Natural killer cell (primary cell): ENCODE measurements around the gene MIOX. TPM values are rescaled to one million over a fixed set of nuclear protein-coding genes. Genes with fewer than 3 reads are reported as not detected.

Experiments used
- ATAC-seq, 3 donors: fragments of 150-1000 bp in 2 of 3; fragments of 200-7000 bp in 1 of 3; cut with Tn5 transposase; 1 replicate in 1 of 3; 2 replicates in 2 of 3; pipeline ENCODE4 v1.10.0; 2021; ENCODE audit warnings: mild to moderate bottlenecking in 2 of 3, moderate library complexity in 2 of 3
- DNase-seq, 2 donors: peaks; one replicate each; pipeline versions ENCODE4 v3.0.0 to v3.0.0-alpha.2; 2013 to 2021; ENCODE audit warnings: mixed read lengths in 1 of 2
- H3K27ac ChIP-seq: one replicate; pipeline ENCODE4 v1.5.1; 2013; ENCODE audit warnings: mild to moderate bottlenecking, low read length
- H3K27me3 ChIP-seq: one replicate; pipeline ENCODE4 v1.6.1; 2013; ENCODE audit warnings: low read length; ENCODE audit not compliant: control insufficient read depth, insufficient read depth
- H3K36me3 ChIP-seq: one replicate; pipeline ENCODE4 v1.6.1; 2013; ENCODE audit warnings: low read length; ENCODE audit not compliant: control insufficient read depth, insufficient read depth
- H3K4me1 ChIP-seq: one replicate; pipeline ENCODE4 v1.6.1; 2013; ENCODE audit warnings: low read length; ENCODE audit not compliant: control insufficient read depth, insufficient read depth
- H3K4me3 ChIP-seq: one replicate; pipeline ENCODE4 v1.5.1; 2013; ENCODE audit warnings: low read length
- H3K9me3 ChIP-seq: one replicate; pipeline ENCODE4 v1.6.1; 2013; ENCODE audit warnings: low read length; ENCODE audit not compliant: control insufficient read depth, insufficient read depth
- H3K27ac Mint-ChIP-seq, 2 donors: one replicate each; pipeline ENCODE4 v1.8.0; 2022; ENCODE audit warnings: mild to moderate bottlenecking in 2 of 2, mixed read lengths in 2 of 2, moderate library complexity in 1 of 2
- H3K27me3 Mint-ChIP-seq, 2 donors: one replicate each; pipeline ENCODE4 v1.8.0; 2022; ENCODE audit warnings: low read depth in 2 of 2, mixed read lengths in 2 of 2
- H3K36me3 Mint-ChIP-seq: one replicate; pipeline ENCODE4 v1.8.0; 2022; ENCODE audit warnings: mixed read lengths
- H3K4me1 Mint-ChIP-seq, 2 donors: one replicate each; pipeline ENCODE4 v1.8.0; 2022; ENCODE audit warnings: mixed read lengths in 2 of 2
- H3K4me3 Mint-ChIP-seq: one replicate; pipeline ENCODE4 v1.8.0; 2022; ENCODE audit warnings: mild to moderate bottlenecking, moderate library complexity, mixed read lengths
- H3K9me3 Mint-ChIP-seq, 2 donors: one replicate each; pipeline ENCODE4 v1.8.0; 2022; ENCODE audit warnings: mixed read lengths in 2 of 2
- WGBS: methylation state at CpG from one replicate; pipeline ENCODE4 v1.1.7; 2013; ENCODE audit warnings: missing lambda C conversion rate; ENCODE audit not compliant: insufficient coverage; 5-methylcytosine and 5-hydroxymethylcytosine counted together
- intact Hi-C: fragments of 100-400 bp; cut with micrococcal nuclease; formaldehyde crosslinking; loops from one replicate; pipeline ENCODE4 v1.14.2; 2022
- total RNA-seq, 4 donors: library from RNA; stranded (reverse); fragments of 120-200 nt in 1 of 4; gene quantifications; one replicate each; pipeline versions ENCODE4 v1.2.3 to v1.2.4, GENCODE V29; 2013 to 2022
- TF ChIP-seq, protein P1 (sequence below): fragments of 200-600 bp; IDR thresholded peaks from one replicate; pipeline ENCODE4 v1.8.0; 2022; ENCODE audit warnings: antibody characterized with exemption

Gene MIOX
- total RNA-seq, 3 donors from 2014 or later (not counting 1 experiment from before 2014, with no cell fraction given), result 0.23 TPM; not detected in 2

DNA sequence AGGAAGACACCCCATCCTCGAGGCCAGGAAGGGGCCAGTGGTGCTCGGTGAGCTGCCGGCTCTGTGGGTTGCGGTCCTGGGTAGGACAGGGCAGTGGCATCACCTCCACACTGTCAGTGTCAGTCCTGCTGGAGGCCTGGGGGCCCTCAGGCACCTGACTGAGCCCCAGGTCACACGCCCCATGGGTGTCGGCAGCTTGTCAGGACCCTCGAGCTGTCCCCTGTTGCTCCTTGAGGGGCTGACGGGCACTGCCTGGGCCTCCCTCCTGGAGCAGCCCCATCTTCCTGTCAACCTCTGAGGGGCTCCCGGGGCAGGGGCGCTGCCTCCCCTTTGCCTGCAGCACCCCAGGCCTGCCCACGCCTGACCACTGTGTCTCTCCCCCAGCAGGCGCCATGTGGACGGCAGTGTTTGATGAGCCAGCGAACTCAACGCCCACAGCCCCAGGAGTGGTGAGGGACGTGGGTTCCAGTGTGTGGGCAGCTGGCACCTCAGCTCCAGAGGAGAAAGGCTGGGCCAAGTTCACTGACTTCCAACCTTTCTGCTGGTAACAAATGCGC is 47.3 kb upstream of the MIOX start:
- no peaks in the 10 kb centered on the region for H3K9me3 Mint-ChIP-seq
- peaks cover 50% of the 10 kb centered on the region for H3K36me3 ChIP-seq

DNA sequence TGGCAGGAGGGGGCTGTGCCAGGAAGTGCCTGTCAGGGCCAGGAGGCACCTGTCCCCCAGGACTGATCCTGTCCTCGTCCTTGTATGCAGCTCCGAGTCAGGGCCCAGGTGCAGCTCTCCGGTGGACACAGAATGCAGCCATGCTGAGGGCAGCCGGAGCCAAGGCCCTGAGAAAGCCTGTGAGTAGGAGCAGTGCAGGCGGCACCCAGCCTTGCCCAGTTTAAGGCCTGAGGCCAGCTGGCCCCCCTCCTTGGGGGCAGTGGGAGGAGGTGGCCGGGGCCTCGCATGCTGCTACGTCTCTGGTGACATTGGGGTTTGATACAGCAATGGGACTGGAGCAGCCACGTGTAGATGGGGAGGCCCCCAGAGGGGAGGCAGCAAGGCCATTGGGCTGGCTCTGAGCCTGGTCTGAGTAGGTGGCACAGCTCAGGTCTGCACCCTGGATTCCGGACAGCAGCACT is 46.8 kb upstream of the MIOX start:
- H3K27me3 Mint-ChIP-seq, result no peaks in the 10 kb centered on the region
- Histone ChIP-seq H3K27ac (no peak overlapping the region), H3K4me1 (peaks cover 19% of the 10 kb centered on the region), H3K36me3 (peaks cover 47% of the 10 kb centered on the region), H3K27me3 (no peaks in the 10 kb centered on the region), H3K9me3 (no peaks in the 10 kb centered on the region), H3K4me3 (no peak overlapping the region)
- H3K4me1 Mint-ChIP-seq, result peaks cover 9 to 27% of the 10 kb centered on the region in 2 donors
- no peak overlapping the region for H3K4me3 Mint-ChIP-seq
- H3K36me3 Mint-ChIP-seq, result no peaks in the 10 kb centered on the region
- H3K9me3 Mint-ChIP-seq, result no peaks in the 10 kb centered on the region
- peak overlapping the region in 1 of 2 donors; percentile 51 for H3K27ac Mint-ChIP-seq
- TF ChIP-seq, protein P1, sequence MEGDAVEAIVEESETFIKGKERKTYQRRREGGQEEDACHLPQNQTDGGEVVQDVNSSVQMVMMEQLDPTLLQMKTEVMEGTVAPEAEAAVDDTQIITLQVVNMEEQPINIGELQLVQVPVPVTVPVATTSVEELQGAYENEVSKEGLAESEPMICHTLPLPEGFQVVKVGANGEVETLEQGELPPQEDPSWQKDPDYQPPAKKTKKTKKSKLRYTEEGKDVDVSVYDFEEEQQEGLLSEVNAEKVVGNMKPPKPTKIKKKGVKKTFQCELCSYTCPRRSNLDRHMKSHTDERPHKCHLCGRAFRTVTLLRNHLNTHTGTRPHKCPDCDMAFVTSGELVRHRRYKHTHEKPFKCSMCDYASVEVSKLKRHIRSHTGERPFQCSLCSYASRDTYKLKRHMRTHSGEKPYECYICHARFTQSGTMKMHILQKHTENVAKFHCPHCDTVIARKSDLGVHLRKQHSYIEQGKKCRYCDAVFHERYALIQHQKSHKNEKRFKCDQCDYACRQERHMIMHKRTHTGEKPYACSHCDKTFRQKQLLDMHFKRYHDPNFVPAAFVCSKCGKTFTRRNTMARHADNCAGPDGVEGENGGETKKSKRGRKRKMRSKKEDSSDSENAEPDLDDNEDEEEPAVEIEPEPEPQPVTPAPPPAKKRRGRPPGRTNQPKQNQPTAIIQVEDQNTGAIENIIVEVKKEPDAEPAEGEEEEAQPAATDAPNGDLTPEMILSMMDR, result no peak
- DNase-seq, result no peak
- no peak for ATAC-seq
- intact Hi-C loops, result no loop called here
- WGBS, result 93% methylated on average over 10 of the region's 10 CpGs

More for the DNA sequence above, 47.3 kb upstream of the MIOX start:
- H3K4me1 ChIP-seq, result peaks cover 14% of the 10 kb centered on the region
- intact Hi-C loops, result no loop called here
- WGBS, result 84% methylated on average over 17 of the region's 17 CpGs
- DNase-seq, result no peak
- no peaks in the 10 kb centered on the region for H3K27me3 ChIP-seq
- ATAC-seq, result no peak
- Mint-ChIP-seq H3K27ac (peak overlapping the region in 1 of 2 donors; percentile 51), H3K4me3 (no peak overlapping the region), H3K27me3 (no peaks in the 10 kb centered on the region), H3K36me3 (no peaks in the 10 kb centered on the region), H3K4me1 (peaks cover 7 to 22% of the 10 kb centered on the region in 2 donors)
- TF ChIP-seq, protein P1, result no peak
- H3K4me3 ChIP-seq, result no peak overlapping the region
- no peak overlapping the region for H3K27ac ChIP-seq
- H3K9me3 ChIP-seq, result no peaks in the 10 kb centered on the region

DNA sequence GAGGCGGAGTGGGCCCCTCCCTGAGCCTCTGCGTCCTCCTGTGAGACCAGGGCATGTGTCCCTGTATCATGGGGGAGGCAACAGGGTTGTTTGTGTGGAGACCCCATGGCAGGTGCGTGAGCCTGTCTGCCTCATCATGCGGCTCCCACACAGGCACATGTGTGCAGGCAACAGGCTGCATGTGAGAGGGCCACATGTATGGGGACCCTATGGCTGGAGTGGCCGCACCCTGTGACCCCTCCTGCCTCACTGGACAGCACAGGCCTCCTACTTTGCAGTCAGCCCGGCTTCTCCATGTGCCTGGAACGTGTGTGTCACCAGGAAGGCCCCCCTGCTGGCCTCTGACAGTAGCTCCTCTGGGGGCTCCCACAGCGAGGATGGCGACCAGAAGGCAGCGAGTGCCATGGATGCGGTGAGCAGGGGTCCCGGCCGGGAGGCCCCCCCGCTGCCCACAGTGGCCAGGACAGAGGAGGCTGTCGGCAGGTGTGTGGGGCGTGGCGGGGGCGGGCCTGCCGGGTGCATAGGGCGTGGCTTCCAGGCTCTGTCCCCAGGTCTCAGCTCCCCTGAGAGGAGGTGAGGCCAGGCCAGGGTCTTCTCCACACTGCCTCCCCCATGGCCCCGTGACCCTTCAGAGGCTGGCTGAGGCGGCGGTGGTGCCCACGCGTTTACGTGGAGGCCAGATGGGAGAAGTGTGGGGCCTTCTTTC is 46.0 kb upstream of the MIOX start:
- peaks cover 43% of the 10 kb centered on the region for H3K36me3 ChIP-seq
- Mint-ChIP-seq H3K27me3 (no peaks in the 10 kb centered on the region), H3K27ac (peak overlapping the region in 1 of 2 donors; percentile 51), H3K4me1 (peaks cover 15 to 31% of the 10 kb centered on the region in 2 donors), H3K9me3 (no peaks in the 10 kb centered on the region), H3K36me3 (no peaks in the 10 kb centered on the region), H3K4me3 (no peak overlapping the region)
- intact Hi-C loops, result no loop called here
- no peaks in the 10 kb centered on the region for H3K27me3 ChIP-seq
- no peaks in the 10 kb centered on the region for H3K9me3 ChIP-seq
- H3K4me3 ChIP-seq, result no peak overlapping the region
- TF ChIP-seq, protein P1, result no peak
- 94% methylated on average over 26 of the region's 26 CpGs for WGBS
- no peak for DNase-seq
- ATAC-seq, result no peak
- peaks cover 27% of the 10 kb centered on the region for H3K4me1 ChIP-seq
- no peak overlapping the region for H3K27ac ChIP-seq
